GM19467 (cell line): Measurements from ENCODE around the gene RHOT1.
"Not testable (repeated sequence)": the region's sequence is repeated elsewhere in the genome, so short reads cannot be mapped to it uniquely, and the experiment has no call there.

ENCODE experiments used
- ATAC-seq: cut with Tn5 transposase; IDR thresholded peaks from one replicate; pipeline ENCODE4 v1.9.1; 2021; ENCODE audit warnings: mild to moderate bottlenecking, moderate library complexity; ENCODE audit not compliant: unreplicated experiment

Gene RHOT1

DNA sequence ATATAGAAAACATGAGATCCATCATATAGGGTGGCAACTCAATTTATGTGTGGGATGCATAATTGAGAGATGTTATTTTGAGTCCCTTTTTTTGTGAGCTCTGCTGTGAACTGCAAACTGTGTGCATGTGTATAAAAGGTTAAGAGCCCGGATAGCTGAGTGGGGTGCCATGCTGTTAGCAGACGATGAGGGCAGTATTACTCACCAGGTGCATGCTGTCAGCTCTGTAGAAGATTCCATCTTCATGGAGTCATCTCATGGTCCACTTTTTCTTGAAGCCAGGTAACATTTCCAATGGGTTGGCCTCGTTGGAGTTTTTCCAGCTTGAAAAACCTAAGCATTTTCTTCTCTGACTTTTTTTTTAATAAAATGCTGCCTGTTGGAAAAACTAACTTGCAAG is 80.3 kb downstream of the RHOT1 start:
- no peak for ATAC-seq

DNA sequence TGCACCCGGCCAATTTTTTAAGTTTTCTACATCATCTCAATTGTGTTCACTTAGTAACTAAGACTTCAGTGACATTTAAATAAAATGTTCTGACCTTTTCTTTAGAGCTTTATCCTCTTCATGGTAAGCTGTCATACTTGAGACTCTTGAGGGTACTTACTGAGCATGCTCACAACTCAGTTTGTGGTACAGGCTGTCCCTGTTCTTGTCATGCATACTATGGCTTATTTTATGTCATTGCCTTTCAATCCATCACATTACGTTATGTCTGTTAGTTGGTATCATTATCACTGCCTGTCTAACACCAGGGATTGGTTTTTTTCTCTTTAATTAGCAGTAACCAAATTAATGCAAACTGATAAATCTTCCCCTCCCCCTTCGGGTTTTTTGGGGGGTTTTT is 81.4 kb downstream of the RHOT1 start:
- no peak for ATAC-seq

DNA sequence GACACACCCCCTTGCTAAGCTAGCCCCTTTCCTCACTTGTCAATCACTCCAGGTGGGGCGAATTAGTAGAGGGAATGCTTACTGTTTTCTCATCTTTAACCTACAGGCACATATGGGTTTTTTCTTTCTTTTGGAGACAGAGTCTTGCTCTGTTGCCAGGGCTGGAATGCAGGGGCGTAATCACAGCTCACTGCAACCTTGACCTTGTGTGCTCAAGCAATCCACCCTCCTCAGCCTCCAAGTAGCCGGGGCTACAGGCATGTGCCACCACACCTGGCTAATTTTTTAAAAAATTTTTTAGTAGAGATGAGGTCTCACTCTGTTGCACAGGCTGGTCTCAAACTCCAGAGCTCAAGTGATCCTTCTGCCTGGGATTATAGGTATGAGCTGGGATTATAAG is 84.6 kb downstream of the RHOT1 start:
- ATAC-seq: no peak

DNA sequence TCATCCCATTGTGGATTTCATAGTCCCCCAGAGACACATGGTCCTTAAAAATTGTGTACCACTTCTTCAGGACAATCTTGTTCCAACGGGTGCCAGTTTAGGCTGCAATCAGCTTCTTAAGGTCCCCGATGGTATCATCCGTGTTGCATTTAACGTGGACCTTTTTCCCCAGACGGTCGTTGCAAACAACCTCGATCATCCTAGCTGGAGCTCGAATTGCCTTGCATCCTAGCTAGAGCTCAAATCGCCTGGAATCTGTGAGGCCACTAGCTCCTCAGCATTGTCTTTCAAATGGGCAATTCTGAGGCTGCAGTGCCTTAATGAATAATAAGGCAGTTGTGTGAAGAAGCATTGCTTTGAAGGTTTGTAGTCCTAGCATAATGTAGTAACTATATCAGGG is 85.6 kb downstream of the RHOT1 start:
- ATAC-seq: no peak

DNA sequence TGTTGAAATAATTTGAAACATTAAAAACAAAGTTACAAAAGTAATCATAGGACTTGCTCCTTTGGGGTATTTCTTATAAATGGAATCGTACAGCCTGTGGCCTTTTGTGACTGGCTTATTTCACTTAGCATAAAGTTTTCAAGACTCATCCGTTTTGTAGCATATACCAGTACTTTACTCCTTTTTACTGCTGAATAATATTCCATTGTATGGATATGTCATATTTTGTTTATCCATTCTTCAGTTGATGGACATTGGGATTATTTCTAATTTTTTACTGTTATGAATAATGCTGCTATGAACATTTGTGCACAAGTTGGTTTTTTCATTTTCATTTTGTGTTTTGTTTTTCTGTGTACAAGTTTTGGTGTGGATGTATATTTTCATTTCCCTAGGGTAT is 93.3 kb downstream of the RHOT1 start:
- ATAC-seq: no peak

DNA sequence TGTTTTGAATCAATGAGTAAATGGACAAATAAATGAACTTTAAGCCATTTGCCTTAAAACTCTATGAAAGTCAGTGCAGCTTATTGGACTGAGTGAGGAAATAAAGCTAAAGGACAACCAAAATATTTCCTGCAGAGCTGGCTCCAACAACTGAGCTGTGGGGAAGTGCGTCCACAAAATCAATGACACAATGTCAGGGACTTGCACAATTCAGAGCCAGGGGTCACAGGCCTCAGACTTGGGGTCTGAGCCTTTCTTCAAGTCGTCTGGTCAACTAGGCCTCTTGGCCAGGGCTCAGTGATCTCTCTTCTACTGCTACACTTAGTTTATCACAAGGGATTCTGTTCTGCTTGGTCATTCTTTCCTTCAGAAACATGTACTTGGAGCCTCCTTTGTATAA is 97.2 kb downstream of the RHOT1 start:
- ATAC-seq: no peak

DNA sequence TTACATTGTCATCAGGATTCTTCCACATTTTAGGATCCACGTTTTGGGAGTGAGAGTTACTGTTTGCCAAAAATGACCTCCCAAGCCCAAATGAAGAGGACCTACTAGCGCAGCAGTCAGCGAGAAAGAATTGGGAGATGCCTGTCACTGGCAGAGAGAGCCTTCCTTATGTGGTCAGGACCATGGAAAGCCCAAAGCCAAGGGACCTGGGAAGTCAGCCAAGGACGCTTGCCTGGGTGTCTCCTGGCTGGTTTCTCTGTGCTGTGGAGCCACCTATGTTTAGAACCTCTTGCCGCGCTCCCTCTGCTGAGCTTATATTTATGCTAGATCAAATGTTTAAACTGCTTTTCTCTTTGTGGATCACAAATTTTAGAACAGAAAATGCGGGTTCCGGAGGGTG is 98.4 kb downstream of the RHOT1 start:
- no peak for ATAC-seq

DNA sequence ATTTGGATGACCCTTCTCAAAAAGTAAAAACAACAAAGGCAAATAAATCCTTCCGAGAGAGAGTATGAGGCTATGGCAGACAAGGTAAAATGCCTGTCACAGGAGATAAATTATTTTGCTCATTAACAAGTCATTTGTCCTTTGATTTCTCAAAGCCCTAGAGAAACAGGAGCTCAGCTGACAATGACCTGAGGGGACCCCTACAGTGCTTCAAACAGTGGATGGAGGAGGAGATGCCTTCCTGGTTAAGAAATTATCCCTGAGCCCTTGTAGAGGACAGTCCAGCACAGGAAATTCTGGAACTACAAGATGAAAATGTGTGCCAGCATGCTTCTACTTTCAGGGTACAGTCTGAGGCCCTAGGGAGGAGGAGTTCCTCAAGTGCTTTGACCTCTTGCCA is 99.3 kb downstream of the RHOT1 start:
- no peak for ATAC-seq

DNA sequence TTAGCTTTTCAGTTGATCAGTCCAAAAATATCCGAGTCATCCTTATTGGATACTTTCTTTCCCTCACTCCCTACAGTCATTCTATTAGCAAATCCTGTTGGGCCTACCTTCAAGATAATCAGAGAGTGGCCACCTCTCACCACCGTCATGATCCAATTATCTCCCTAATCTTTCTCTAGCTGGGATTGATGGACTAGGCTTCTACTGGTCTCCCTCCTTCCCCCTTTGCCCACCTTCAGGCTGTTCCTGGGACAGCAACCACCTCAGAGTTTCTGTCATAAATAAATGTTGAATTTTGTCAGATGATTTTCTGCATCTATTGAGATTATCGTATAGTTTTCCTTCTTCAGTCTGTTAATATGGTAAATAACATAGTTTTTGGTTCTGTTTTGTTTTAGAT is 107.2 kb downstream of the RHOT1 start:
- no peak for ATAC-seq

DNA sequence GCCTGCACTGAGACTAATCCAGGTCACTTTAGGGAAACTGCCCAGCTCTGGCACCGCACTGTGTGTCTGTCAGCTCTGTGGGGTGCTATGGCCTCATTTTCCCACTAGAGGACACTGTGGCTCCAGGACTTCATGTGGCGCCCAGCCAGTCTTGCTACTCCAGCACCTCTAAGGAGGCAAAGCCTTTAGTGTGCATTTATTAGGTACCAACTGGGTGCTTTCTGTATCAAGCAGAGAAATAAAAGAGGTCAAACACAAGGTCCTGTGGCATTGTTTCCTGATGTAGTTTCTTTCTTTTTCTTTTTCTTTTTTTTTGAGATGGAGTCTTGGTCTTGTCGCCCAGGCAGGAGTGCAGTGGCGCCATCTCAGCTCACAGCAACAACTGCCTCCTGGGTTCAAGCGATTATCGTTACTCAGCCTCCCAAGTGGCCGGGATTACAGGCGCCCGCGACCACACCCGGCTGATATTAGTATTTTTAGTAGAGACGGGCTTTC is 110.9 kb downstream of the RHOT1 start:
- ATAC-seq: no peak

DNA sequence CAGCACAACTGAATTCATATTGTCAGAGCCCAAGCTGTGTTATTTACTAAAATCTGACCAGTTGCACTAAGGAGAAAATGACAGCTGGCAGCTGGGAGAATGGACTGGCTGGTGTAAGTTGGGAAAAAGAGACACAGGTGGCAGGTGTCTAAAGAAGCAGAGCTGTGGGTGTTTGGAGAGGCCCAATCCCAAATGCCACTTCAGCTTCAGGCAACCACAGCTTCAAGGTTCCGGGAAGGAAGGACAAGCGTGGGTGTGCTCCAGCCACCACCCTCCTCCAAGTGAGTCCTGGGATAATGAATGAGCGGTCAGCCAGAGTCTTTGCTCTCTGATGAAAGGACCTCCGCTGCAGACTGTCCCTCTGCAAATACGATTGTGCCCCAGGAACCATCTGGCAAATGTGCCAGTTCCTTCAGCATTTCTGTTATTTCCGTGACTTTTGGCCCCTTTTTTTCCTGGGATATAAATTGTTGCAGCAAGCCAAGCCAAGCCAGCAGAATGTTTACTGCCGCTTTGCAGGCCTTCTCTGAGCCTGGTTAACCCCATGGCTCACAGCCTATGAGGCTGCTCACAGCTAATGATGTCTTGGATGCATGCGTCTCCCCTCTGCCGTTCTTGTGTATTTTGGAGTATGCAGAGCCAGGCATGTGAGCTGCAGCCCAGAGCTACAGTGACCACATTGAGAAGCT is 113.9 kb downstream of the RHOT1 start:
- no peak for ATAC-seq

DNA sequence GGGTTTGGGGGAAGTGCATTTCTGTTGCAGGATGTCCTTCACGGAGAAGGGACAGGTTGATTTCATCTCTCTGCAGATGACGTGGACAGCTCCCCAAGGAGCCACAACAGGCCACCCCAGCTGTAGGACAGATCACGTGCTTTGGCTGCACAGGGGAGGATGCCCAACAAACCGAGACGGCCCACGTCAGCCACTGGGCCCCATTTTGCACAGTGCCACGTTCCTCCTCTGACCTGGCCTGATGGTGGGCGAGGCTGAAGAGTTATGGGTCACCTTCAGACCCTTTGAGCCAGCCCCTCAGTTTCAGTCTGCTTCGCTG is 114.4 kb downstream of the RHOT1 start:
- no peak for ATAC-seq

DNA sequence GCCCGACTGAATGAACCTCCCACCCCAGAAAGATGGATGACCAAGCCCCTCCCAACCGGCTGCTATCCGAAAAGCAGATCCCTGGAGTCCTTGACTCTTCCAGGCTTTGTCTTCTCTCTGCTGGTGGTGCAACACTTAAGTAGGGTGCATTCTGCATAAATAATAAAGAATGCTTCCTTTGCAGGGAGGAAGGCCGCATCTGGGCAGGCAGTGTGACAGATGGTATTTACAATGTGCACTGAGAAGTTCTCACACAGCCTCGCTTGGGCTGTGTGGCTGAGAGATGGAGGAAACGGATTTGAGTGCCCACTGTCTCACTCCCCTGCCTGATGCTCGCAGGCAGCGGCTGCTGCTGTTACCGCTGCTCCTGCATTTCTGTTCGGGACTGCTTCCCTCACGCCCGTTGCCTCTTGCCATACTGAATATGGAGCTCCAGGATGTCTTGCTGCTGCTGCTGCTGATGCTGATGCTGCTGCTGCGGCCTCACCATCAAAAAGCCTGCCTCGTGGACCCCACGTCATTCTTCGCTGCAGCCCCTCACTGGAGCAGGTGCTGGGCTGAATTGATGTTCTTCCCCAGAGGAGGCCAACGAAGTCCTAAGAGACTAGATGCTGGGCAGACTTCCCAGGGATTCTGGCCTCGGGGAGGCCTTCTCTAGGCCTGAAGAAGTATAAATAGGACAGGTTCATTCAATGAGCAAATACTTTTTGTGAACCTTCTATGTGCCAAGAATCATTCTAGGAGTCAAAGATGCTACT is 116.3 kb downstream of the RHOT1 start:
- ATAC-seq: no peak

DNA sequence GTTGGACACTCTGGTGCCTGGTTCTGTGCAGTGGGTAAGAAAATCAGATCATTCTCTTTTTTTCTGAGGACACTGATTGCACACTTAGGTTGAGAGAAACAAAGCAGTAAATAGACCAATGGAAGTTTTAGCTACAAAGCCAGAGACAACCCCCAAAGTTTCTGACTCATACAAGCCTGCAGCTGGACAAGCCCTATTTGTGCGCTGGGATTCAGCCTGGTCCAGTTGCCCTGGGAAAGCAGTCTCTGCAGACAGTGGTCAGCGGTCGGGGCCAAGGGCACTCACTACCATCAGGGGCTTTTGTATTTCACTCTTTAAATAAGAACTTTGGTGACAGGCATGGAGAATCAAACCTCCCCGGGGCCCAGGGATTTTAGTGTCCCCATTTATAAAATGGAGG is 117.3 kb downstream of the RHOT1 start:
- ATAC-seq: no peak

DNA sequence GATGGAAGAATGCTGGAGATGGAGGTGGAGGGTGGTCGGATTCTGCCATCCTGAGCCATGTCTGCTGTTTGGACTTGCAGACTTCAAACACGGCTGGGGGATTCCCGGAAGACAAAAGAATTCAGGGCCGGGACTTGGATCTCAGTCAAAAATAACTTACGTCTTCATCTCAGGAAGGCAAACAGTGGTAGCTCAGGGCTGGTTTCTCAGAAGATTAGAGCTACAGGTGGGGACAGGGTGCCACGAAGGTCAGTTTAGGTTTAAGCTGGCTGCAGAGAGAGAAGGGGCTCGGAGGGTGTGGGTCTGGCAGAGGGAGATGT is 119.1 kb downstream of the RHOT1 start:
- no peak for ATAC-seq

DNA sequence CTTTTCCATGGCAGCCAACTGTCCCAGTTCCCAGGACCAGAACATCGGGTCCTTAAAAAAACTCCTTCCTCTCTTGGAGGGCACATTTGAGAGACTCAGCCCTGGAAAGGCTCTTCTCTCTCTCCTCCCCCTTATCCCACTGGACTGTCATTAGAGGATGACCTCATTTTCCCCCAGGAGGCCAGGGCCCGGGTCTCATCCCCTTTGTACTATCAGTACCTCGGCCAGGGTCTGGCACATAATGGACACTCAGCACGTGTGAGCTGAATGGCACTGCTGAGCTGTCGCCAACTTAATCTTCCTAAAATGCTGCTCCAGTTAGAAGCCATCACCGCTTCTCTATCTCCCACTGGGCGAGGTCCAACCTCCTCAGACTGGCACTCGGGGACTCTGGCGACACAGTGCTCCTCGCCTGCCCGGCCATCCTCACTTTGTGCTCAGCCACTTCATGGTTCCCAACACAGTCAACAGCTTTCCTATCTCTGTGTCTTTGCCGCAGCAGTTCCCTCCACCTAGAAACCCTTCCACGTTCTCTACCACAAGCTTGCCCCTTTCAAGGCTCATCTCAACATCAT is 119.7 kb downstream of the RHOT1 start:
- no peak for ATAC-seq

DNA sequence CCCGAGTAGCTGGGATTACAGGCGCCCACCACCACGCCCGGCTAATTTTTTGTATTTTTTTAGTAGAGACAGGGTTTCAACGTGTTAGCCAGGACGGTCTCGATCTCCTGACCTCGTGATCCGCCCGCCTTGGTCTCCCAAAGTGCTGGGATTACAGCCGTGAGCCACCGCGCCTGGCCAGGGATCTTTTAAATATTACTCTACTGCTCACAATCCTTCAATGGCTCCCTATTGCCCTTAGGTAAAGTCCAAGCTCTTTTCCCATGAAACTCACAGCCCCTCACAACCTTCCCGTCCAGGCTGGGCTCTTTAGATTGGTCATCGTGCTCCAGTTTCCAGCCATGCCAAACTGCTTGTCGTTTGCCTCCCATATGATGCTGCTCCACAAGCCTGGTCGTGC is 121.2 kb downstream of the RHOT1 start:
- not testable (repeated sequence) for ATAC-seq

DNA sequence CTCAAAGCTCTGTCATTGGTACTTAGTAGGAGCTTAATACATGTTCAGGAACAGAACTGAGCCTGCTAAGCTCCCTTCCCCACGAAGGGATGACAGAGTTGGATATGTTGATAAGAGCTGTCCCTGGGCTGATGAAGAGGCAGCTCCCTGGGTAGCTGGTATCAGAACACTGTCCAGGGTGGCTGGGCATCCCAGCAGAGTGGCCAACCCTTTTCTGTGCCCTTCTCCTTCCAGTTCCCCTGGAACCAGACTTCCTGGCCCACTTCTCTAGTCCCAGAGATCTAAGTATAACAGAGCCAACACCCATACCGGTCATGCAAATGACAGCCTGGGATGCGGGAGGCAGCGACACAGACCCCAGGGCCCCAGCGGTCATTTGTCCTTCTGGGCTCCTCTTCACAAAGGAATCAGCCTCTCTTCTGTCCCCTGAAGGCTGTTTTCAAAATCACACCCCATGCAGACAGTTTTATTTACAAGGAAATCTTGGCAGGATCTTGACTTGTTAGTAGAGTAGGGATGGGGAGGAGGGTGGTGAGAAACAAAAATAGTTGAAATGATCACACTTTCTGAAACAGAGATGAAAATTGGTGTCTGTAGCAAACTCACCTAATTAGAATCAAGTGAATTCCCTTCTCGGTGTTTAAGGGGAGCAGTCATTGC is 122.0 kb downstream of the RHOT1 start:
- ATAC-seq: no peak

DNA sequence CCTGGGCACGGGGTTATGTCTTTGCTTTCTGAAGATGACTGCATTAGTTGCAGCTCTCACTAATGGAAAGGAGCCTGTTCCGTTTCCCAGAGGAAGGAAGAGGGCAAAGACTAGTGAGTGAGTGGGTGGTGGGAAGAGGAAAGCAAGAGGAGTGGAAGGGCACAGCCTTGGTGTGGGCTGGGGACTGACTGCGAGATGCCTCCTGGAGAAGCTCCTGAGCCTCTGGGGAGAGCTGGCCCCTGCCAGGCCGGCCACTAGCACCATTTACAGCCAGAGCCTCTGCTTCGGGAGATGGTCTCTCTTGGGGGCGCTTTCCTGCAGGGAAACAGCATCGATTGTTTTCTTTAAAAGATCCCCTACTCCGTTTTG is 122.5 kb downstream of the RHOT1 start:
- no peak for ATAC-seq

DNA sequence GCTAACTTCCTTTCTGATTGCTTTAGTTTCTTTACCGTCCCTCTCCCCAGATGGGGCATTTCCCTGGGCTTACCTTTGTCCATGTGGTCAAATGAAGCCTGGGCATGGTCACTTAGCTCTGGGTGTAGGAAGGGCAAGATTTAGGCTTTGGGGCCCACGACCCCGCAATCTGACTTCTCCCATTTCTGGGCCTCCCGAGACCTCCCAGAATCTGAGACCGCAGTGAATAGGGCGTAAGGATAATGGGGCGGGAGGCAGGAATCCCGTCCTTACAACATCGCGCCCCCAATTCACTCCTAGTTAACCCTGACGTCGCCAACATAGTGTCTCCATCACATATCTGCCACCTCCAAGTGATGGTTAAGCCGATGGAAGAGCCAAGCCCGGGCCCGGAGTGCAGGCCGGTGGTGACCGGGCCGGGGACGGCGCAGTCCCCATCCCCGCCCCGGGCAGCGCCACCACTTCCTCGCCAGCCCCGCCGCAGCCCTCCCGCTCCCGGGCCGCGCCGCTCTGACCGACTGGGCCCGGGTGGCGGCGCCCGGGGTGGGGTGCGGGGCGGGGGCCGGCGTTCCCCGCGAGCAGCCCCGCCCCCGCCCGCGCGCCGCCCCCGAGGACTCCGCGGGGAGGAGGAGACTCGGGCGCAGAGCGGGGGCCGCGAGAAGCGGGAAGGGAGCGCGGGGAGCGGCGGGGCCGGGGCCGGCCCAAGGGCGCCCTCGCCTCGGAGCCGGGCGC is 123.1 kb downstream of the RHOT1 start, which contains the start of gene RHBDL3:
Gene RHBDL3 (plus strand): TSS at position 641 of the 732 bp plus-strand sequence. CDS start 358 bp downstream, outside the sequence.
- ATAC-seq: no peak

DNA sequence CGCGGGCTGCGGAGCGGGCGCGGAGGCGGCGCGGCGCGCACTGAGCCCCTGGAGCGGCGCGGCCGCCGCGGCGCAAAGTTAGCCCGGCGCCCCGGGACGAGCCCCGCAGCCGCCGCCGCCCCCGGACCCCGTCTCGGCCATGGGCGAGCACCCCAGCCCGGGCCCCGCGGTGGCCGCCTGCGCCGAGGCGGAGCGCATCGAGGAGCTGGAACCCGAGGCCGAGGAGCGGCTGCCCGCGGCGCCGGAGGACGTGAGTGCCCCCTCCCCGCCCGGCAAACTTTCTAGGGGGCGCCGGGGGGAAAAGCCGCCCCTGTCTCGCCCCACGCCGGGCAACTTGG is 123.7 kb downstream of the RHOT1 start:
- ATAC-seq: no peak
